ENCODE results near the gene HM13. TPM values are rescaled to one million over a fixed set of nuclear protein-coding genes. Genes with fewer than 3 reads are reported as not detected.
"Not testable (repeated sequence)": the region's sequence is repeated elsewhere in the genome, so short reads cannot be mapped to it uniquely, and the experiment has no call there.

Gene HM13
- total RNA-seq, 2 donors from 2014 or later = 122 to 135 TPM

DNA sequence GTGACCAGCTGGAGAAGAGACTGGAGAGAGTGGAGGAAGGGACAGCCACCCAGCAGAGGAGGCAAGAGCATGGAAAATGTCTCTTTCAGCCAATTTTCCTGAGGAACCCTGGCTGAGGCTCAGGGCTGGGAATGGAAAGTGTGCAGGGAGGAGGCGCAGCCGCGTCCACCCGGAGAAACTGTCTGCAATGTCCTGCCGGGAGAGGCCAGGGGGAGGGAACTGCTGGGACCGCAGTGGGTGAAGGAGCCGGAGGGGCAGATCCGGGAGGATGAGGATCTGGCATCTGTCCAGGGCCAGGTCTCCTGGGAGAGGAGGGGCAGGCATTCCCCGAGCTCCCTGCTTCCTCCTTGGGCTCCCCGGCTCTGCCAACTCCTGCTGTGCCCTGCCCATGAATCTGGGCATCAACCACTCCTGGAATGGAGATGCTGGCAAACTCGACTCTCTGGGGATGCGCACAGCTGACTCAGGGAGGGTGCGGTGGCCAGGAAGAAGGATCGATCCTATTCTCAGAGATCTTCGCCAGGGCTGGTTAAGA, 17.4 kb upstream of the HM13 start:
- intact Hi-C loops (cut with DNase I, micrococcal nuclease) = no loop called here
- ATAC-seq (no peak), DNase-seq (peak in 1 of 2 donors; percentile 23)

DNA sequence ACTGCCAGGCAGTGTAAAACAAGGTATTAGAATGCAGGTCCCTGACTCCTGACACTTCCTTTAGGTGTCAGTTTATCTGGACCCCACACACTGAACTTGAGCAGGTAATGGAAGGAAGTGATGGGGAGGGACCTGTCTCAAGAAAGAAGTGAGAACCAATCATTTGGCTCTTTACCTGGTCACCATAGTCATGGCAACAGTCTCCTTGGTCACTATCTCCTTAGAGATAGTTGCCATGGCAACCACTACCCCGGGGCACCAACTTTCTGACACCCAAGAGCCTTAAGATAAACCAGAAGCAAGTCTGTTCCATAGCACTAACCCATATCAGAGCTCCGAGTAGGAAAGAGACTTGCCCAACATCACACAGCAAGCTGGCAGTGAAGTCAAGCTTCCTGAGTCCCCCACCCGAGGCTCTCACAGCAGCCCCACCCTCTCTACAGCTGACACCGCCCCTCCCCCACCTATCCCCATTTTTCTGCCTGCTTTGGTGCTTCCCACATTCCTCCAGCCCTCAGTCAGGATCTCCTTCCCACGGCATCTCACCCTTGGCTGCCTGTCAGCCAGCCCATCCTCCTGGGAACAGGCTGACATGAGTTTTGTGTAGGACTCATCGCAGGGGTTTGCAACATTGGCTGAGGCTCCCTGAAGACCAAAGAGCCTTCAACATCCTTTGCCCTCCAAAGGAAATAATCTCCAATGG, 16.3 kb upstream of the HM13 start:
- no peak for DNase-seq

GRCh38 chr20:31500527-31500926, 13.7 kb upstream of the HM13 start:
- intact Hi-C loops (cut with DNase I, micrococcal nuclease) = loop anchor here in 1 of 2 donors (5.0 kb wide), 1 partner anchor 38 kb away; no protein-coding TSS in a partner anchor
- ATAC-seq = no peak

More for the DNA sequence above, 16.3 kb upstream of the HM13 start:
- ATAC-seq = no peak
- intact Hi-C loops (cut with DNase I, micrococcal nuclease) = no loop called here

GRCh38 chr20:31502884-31503673, 11.2 kb upstream of the HM13 start:
- intact Hi-C loops (cut with DNase I, micrococcal nuclease) = loop anchor here in 1 of 2 donors (5.0 kb wide), 1 partner anchor 41 kb away; no protein-coding TSS in a partner anchor
- ATAC-seq (peak; percentile 92), DNase-seq (peak; percentile 67 to 86)

More at GRCh38 chr20:31500527-31500926, 13.7 kb upstream of the HM13 start:
- DNase-seq = no peak

DNA sequence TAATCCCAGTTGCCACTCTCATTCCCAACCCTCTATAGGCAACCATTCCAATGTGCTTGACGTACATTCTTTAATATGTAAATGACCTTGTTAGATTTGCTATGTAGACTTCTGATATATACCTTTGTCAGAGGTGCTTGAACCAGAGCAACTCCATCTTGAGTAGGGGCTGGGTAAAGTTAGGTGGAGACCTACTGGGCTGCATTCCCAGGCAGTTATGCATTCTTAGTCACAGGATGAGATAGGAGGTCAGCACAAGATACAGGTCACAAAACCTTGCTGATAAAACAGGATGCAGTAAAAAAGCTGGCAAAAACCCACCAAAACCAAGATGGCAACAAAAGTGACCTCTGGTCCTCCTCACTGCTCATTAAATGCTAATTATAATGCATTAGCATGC, 8.3 kb upstream of the HM13 start:
- intact Hi-C loops (cut with DNase I, micrococcal nuclease) = no loop called here
- ATAC-seq = no peak
- no peak for DNase-seq

DNA sequence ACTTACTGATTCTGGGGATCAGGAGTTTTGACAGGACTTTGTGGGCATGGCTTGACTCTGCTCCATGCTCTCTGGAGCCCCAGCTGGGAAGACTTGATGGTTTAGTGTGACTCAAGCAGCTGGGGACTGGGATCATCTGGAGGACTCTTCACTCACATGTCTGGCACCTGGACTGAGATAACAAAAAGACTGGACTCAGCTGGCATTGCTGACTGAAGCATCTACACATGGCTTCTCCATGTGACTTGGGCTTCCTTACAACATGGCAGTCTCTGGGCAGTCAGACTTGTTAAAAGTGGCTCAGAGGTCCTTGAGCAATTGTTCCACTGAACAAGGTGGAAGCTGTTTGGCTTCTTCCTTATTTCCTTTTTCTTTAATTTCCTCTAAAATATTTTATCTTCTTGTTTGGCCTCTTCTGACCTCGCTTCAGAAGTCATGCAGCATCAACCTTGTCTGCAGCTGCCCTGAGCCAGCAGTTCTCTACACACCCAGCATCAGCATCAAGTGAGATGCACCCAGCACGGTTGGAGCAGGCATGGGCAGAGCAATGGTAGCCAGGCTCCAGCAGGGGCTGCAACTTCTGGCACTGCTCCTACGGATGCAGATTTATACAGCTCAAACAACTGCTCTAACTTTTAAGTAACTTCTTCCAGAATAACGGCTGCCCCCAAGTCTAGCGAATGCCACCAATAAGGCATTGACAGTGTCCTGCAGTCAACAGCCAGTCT, 5.6 kb upstream of the HM13 start:
- DNase-seq (no peak), ATAC-seq (no peak)
- intact Hi-C loops (cut with DNase I, micrococcal nuclease) = no loop called here

DNA sequence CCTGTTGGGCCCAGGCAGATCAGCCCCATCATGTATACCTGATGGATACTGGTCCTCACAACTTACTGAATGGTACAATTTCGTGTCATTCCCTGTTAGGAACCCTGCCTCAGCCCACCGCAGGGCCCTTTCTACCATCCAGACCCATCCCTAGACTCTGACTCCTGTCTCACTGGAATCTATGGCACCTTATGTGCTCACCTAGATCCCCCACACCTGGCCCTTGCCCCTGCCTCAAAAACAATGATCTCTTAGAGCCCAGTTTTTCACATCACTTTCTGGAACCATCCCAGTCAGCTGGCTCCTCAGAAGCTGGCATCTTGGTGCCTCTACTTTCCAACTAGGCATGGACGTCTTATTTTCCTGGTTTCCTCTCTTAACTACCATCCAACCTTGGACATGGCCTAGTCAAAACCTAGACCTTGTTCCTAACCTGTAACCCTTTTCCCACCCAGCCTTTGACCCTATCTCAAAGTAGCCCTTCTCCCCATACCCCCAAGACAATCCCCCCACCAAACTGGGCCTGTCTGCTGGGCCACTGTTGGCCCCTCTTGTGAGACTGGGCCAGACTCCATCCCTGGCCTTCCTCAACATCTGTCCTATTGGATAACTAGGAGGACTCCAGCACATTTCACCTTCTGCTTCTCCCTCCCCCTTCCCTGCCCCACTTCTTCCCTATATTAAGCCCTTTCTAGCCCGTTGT, 981 bp downstream of the HM13 start:
- no peak for DNase-seq
- intact Hi-C loops (cut with DNase I, micrococcal nuclease) = no loop called here
- ATAC-seq = no peak

GRCh38 chr20:31515775-31516107, 1.5 kb downstream of the HM13 start:
- ATAC-seq (no peak), DNase-seq (no peak)
- intact Hi-C loops (cut with DNase I, micrococcal nuclease) = no loop called here

DNA sequence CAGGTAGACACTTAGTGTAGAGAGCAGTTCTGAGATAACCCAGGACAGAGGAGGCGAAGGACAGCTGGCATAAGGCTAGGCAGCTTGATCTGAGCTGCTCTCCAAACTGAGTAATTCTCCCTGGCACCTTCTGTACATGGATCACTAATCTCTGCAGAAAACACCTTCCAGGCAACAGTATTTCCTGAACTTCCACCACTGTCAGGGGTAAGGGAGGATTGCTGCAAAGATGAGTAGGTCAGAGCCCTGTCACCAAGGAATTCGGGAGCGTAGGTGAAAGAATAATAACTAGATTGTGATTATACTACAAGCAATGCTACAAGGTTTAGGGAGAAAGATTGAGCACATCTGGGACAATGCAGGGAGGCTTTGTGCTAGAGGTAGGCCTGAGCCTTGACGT, 1.9 kb downstream of the HM13 start:
- intact Hi-C loops (cut with DNase I, micrococcal nuclease) = no loop called here

GRCh38 chr20:31516651-31517050, 2.4 kb downstream of the HM13 start:
- DNase-seq (no peak), ATAC-seq (no peak)

More for the DNA sequence above, 1.9 kb downstream of the HM13 start:
- ATAC-seq = no peak
- DNase-seq = no peak

DNA sequence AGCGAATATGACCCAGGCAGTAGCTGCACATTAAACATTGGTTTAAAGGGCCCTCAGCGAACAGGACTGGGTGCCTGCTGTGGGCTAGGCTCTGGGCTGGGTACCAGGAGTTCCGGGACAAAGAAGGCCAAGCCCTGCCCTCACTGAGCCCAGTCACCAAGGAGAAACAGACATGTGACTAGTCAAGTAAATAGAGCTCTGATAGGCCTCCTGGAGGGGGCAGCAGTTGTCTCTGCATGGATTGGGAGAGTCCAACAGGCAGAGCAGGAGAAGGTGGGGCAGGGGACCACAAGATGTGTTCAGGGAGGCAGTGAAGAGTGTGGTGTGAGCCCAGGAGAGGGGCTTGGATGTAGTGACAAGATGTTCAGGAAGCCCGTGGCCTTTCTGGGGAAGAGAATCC, 3.1 kb downstream of the HM13 start:
- peak; percentile 52 for ATAC-seq
- intact Hi-C loops (cut with DNase I, micrococcal nuclease) = no loop called here
- peak; percentile 32 to 58 for DNase-seq

More at GRCh38 chr20:31516651-31517050, 2.4 kb downstream of the HM13 start:
- intact Hi-C loops (cut with DNase I, micrococcal nuclease) = no loop called here

DNA sequence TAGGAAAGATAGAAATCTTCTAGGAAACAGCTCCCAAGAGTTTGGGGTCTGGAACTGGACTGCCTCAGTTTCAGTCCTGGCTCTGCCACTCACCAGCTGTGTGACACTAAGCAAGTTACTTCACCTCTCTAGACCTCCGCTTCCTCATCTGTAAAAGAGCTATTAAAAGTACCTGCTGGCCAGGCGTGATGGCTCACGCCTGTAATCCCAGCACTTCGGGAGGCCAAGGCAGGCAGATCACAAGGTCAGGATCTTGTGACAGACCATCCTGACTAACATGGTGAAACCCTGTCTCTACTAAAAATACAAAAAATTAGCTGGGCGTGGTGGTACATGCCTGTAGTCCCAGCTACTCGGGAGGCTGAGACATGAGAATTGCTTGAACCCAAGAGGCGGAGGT, 7.0 kb downstream of the HM13 start:
- ATAC-seq; DNase-seq; intact Hi-C loops (cut with DNase I, micrococcal nuclease): not testable (repeated sequence)

- DNase-seq (no peak), ATAC-seq (no peak)
- intact Hi-C loops (cut with DNase I, micrococcal nuclease) = no loop called here
These were observed 8.5 kb downstream of the HM13 start for GRCh38 chr20:31522731-31523130.

- ATAC-seq = peak; percentile 17
- intact Hi-C loops (cut with DNase I, micrococcal nuclease) = no loop called here
- no peak for DNase-seq
These were observed 9.4 kb downstream of the HM13 start for GRCh38 chr20:31523361-31524283.

DNA sequence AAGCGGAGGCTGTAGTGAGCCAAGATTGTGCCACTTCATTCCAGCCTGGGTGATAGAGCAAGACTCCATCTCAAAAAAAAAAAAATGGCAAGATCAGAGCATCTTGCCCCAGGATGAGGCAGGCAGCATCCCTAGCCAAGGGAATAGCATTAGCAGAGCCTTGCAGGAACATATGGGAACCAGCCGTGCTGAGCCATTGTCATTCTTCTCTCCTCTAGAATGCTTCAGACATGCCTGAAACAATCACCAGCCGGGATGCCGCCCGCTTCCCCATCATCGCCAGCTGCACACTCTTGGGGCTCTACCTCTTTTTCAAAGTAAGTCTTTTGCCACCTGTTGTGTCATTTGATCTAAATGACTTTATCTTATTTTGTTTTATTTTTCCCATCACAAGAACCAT, 13.0 kb downstream of the HM13 start:
- DNase-seq = no peak
- ATAC-seq = no peak
- intact Hi-C loops (cut with DNase I, micrococcal nuclease) = no loop called here

GRCh38 chr20:31535298-31535697, 21.1 kb downstream of the HM13 start:
- intact Hi-C loops (cut with DNase I, micrococcal nuclease) = no loop called here
- DNase-seq (no peak), ATAC-seq (no peak)

DNA sequence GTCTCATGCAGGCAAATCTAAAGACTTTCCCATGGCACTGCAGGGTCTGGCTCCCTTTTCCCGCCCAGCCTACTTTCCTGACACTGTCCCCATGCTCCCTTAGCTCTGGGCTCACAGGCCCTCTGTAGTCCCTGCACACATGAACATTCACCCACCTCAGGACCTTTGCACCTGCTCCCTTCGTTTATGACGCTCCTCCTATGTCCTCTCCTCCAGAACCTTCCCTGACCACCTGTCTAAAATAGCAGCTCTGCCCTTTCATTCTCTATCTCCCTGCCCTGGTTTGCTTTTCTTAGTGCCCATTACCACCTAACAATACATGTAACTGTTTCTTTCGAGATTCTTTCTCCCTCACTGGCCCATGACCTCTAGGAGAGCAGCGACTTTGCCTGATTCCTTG, 22.3 kb downstream of the HM13 start:
- DNase-seq = no peak
- no peak for ATAC-seq
- intact Hi-C loops (cut with DNase I, micrococcal nuclease) = no loop called here
